ENCODE measurements around the gene NOTCH4.

Gene NOTCH4

DNA sequence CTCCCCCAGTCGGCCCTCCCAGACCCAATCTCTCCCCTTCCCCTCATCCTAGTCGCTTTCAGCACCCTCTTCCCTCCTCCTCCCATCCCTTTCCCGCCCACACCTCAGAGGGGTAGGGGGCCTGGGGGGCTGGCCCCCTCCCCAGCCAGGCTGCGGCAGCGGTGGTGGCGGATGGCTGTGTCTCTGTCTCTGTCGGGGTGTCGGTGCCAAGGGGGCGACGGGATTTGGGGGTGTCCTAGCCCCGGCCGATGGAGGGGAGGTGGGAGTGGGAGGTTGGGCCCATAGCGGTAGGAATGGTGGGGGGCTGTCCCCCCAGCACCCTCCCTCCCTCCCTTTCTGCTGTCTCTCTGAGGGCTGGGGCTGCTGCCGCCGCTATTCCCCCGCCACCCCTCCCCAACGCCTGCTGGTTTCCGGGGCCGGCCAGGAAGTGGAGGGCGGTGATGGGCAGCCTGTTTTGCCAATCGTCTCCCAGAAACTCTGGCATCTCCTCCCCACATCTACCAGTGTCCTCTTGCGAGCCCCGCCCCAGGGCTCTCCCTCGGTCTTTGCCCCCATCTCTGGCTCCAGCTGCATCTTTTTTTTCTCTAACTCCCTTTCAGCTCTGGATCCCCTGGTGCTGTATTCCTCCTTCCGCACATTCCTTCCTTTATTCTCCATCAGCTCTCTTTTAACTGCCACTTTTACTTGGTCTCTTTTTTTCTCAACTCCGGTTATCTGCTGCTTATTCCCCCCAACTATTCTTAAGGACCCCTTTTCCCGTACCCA, 48.0 kb downstream of the NOTCH4 start, which contains the start of gene AGPAT1 (continued):
- no peak for TF ChIP-seq ZNF558 (tag by site-specific recombination; IDR thresholded peaks at IDR 0.05)
- no peak for TF ChIP-seq ZNF626 (tag by site-specific recombination; IDR thresholded peaks at IDR 0.05)
- TF ChIP-seq ZBTB20 (tag by site-specific recombination; IDR thresholded peaks at IDR 0.05) = no peak
- TF ChIP-seq OVOL3 (tag by site-specific recombination; IDR thresholded peaks at IDR 0.05) = 0 out of 2 replicates have a peak, but pooled peaks have one; percentile 18
- no peak for TF ChIP-seq ZNF221 (tag by site-specific recombination; IDR thresholded peaks at IDR 0.05; ENCODE audit: borderline replicate concordance)
- peak; percentile 39; the same call in 1 of the 2 replicates for TF ChIP-seq KLF16 (tag by site-specific recombination; IDR thresholded peaks at IDR 0.05)
- TF ChIP-seq TRIM28 (IDR thresholded peaks at IDR 0.05; ENCODE audit: borderline replicate concordance, low read length) = no peak
- TF ChIP-seq ZNF341 (tag by site-specific recombination; IDR thresholded peaks at IDR 0.05; ENCODE audit: low read depth) = peak; percentile 99
- TF ChIP-seq KLF1 (tag by site-specific recombination; IDR thresholded peaks at IDR 0.05) = peak; percentile 19; the same call in 1 of the 2 replicates
- TF ChIP-seq ZSCAN5A (tag by site-specific recombination; IDR thresholded peaks at IDR 0.05) = no peak
- TF ChIP-seq ZBTB6 (tag by site-specific recombination; IDR thresholded peaks at IDR 0.05) = no peak
- peak; percentile 52; the same call in 1 of the 2 replicates for TF ChIP-seq ZNF530 (tag by site-specific recombination; IDR thresholded peaks at IDR 0.05; ENCODE audit: low read depth)
- no peak for TF ChIP-seq RBAK (tag by site-specific recombination; IDR thresholded peaks at IDR 0.05)
- TF ChIP-seq ZNF157 (tag by site-specific recombination; IDR thresholded peaks at IDR 0.05) = no peak
- no peak for TF ChIP-seq OSR2 (tag by site-specific recombination; IDR thresholded peaks at IDR 0.05)
- TF ChIP-seq BCL11B (tag by site-specific recombination; IDR thresholded peaks at IDR 0.05; ENCODE audit: low read depth) = no peak
- TF ChIP-seq ZNF292 (tag by site-specific recombination; IDR thresholded peaks at IDR 0.05; ENCODE audit: borderline replicate concordance, low read depth) = no peak
- TF ChIP-seq ZNF701 (tag by site-specific recombination; IDR thresholded peaks at IDR 0.05) = no peak
- peak; percentile 35 for TF ChIP-seq ZIC2 (tag by site-specific recombination; IDR thresholded peaks at IDR 0.05)
- no peak for TF ChIP-seq ZNF26 (tag by site-specific recombination; IDR thresholded peaks at IDR 0.05)
- TF ChIP-seq, protein P1, sequence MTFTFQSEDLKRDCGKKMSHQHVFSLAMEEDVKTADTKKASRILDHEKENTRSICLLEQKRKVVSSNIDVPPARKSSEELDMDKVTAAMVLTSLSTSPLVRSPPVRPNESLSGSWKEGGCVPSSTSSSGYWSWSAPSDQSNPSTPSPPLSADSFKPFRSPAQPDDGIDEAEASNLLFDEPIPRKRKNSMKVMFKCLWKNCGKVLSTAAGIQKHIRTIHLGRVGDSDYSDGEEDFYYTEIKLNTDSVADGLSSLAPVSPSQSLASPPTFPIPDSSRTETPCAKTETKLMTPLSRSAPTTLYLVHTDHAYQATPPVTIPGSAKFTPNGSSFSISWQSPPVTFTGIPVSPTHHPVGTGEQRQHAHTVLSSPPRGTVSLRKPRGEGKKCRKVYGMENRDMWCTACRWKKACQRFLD (tag by site-specific recombination; IDR thresholded peaks at IDR 0.05) = no peak
- TF ChIP-seq, protein P2, sequence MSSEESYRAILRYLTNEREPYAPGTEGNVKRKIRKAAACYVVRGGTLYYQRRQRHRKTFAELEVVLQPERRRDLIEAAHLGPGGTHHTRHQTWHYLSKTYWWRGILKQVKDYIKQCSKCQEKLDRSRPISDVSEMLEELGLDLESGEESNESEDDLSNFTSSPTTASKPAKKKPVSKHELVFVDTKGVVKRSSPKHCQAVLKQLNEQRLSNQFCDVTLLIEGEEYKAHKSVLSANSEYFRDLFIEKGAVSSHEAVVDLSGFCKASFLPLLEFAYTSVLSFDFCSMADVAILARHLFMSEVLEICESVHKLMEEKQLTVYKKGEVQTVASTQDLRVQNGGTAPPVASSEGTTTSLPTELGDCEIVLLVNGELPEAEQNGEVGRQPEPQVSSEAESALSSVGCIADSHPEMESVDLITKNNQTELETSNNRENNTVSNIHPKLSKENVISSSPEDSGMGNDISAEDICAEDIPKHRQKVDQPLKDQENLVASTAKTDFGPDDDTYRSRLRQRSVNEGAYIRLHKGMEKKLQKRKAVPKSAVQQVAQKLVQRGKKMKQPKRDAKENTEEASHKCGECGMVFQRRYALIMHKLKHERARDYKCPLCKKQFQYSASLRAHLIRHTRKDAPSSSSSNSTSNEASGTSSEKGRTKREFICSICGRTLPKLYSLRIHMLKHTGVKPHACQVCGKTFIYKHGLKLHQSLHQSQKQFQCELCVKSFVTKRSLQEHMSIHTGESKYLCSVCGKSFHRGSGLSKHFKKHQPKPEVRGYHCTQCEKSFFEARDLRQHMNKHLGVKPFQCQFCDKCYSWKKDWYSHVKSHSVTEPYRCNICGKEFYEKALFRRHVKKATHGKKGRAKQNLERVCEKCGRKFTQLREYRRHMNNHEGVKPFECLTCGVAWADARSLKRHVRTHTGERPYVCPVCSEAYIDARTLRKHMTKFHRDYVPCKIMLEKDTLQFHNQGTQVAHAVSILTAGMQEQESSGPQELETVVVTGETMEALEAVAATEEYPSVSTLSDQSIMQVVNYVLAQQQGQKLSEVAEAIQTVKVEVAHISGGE (tag by site-specific recombination; conservative IDR thresholded peaks at IDR 0.05; ENCODE audit: low read depth) = peak; percentile 81
- TF ChIP-seq, protein P3, sequence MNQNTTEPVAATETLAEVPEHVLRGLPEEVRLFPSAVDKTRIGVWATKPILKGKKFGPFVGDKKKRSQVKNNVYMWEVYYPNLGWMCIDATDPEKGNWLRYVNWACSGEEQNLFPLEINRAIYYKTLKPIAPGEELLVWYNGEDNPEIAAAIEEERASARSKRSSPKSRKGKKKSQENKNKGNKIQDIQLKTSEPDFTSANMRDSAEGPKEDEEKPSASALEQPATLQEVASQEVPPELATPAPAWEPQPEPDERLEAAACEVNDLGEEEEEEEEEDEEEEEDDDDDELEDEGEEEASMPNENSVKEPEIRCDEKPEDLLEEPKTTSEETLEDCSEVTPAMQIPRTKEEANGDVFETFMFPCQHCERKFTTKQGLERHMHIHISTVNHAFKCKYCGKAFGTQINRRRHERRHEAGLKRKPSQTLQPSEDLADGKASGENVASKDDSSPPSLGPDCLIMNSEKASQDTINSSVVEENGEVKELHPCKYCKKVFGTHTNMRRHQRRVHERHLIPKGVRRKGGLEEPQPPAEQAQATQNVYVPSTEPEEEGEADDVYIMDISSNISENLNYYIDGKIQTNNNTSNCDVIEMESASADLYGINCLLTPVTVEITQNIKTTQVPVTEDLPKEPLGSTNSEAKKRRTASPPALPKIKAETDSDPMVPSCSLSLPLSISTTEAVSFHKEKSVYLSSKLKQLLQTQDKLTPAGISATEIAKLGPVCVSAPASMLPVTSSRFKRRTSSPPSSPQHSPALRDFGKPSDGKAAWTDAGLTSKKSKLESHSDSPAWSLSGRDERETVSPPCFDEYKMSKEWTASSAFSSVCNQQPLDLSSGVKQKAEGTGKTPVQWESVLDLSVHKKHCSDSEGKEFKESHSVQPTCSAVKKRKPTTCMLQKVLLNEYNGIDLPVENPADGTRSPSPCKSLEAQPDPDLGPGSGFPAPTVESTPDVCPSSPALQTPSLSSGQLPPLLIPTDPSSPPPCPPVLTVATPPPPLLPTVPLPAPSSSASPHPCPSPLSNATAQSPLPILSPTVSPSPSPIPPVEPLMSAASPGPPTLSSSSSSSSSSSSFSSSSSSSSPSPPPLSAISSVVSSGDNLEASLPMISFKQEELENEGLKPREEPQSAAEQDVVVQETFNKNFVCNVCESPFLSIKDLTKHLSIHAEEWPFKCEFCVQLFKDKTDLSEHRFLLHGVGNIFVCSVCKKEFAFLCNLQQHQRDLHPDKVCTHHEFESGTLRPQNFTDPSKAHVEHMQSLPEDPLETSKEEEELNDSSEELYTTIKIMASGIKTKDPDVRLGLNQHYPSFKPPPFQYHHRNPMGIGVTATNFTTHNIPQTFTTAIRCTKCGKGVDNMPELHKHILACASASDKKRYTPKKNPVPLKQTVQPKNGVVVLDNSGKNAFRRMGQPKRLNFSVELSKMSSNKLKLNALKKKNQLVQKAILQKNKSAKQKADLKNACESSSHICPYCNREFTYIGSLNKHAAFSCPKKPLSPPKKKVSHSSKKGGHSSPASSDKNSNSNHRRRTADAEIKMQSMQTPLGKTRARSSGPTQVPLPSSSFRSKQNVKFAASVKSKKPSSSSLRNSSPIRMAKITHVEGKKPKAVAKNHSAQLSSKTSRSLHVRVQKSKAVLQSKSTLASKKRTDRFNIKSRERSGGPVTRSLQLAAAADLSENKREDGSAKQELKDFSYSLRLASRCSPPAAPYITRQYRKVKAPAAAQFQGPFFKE (tag by site-specific recombination; IDR thresholded peaks at IDR 0.05; ENCODE audit: borderline replicate concordance) = no peak
- 0 out of 2 replicates have a peak, but pooled peaks have one; percentile 66 for TF ChIP-seq ZNF24 (tag by site-specific recombination; IDR thresholded peaks at IDR 0.05)

Data from HEK293 (cell line).